SU-DHL-6 (cell line): ENCODE data around the gene EZH1.

Experiments
- H2AFZ ChIP-seq: fragments of 200-600 bp; sonication (generic); 2 replicates; pipeline ENCODE4 v1.6.1; 2014; ENCODE audit warnings: low read depth, mild to moderate bottlenecking, moderate library complexity, mixed read lengths, antibody characterized with exemption, low read length; ENCODE audit not compliant: severe bottlenecking
- H3F3A ChIP-seq: fragments of 200-600 bp; shearing (Covaris generic); 2 replicates; pipeline ENCODE4 v1.6.0; 2016; ENCODE audit warnings: antibody characterized with exemption, mild to moderate bottlenecking; ENCODE audit not compliant: insufficient read depth
- H3K27ac ChIP-seq: fragments of 200-600 bp; sonication (generic); 2 replicates; pipeline ENCODE4 v1.5.1; 2016; ENCODE audit warnings: low read depth, mild to moderate bottlenecking, low read length, moderate library complexity, mixed read lengths
- H3K27me3 ChIP-seq: fragments of 200-600 bp; sonication (generic), shearing (Covaris generic); 2 replicates; pipeline ENCODE4 v1.6.0; 2014; ENCODE audit warnings: mild to moderate bottlenecking, low read length
- H3K36me3 ChIP-seq: fragments of 200-600 bp; sonication (generic); 2 replicates; pipeline ENCODE4 v1.6.1; 2014; ENCODE audit warnings: mild to moderate bottlenecking, low read length, mixed read lengths
- H3K4me2 ChIP-seq: fragments of 300-600, 200-600 bp; shearing (Covaris generic), sonication (generic); 2 replicates; pipeline ENCODE4 v1.6.0; 2014; ENCODE audit warnings: low read length, low read depth, mild to moderate bottlenecking; ENCODE audit not compliant: poor library complexity, severe bottlenecking
- H3K4me3 ChIP-seq: fragments of 200-600 bp; sonication (generic); 2 replicates; pipeline ENCODE4 v1.5.1; 2014; ENCODE audit warnings: antibody characterized with exemption, low read length, mild to moderate bottlenecking, mixed read lengths; ENCODE audit not compliant: insufficient read depth, poor library complexity, severe bottlenecking
- H3K79me2 ChIP-seq: fragments of 200-600 bp; sonication (generic); 2 replicates; pipeline ENCODE4 v1.6.1; 2014; ENCODE audit warnings: mild to moderate bottlenecking, low read length, moderate library complexity; ENCODE audit not compliant: insufficient read depth
- H3K9ac ChIP-seq: fragments of 200-600 bp; sonication (generic); 2 replicates; pipeline ENCODE4 v1.7.0; 2014; ENCODE audit warnings: mild to moderate bottlenecking, low read length
- H3K9me2 ChIP-seq: fragments of 200-600 bp; sonication (generic); replicated peaks from 2 replicates; pipeline ENCODE4 v1.6.1; 2014; ENCODE audit warnings: low read length; ENCODE audit not compliant: insufficient read depth
- H3K9me3 ChIP-seq: fragments of 200-600 bp; sonication (generic); 2 replicates; pipeline ENCODE4 v1.6.1; 2014; ENCODE audit warnings: low read length, mixed read lengths; ENCODE audit not compliant: insufficient read depth
- H4K20me1 ChIP-seq: fragments of 200-600 bp; sonication (generic); 2 replicates; pipeline ENCODE4 v1.6.1; 2014; ENCODE audit warnings: low read depth, mild to moderate bottlenecking, antibody characterized with exemption, low read length, moderate library complexity, mixed read lengths
- EZH2phosphoT487 ChIP-seq: fragments of 200-600 bp; sonication (generic), shearing (Covaris generic); conservative IDR thresholded peaks from 2 replicates; pipeline ENCODE4 v1.6.1; 2018; ENCODE audit warnings: mild to moderate bottlenecking, antibody characterized with exemption, low read length, moderate library complexity, mixed read lengths
- TF ChIP-seq, protein P1 (sequence below): fragments of 200-600 bp; sonication (generic); IDR thresholded peaks from one replicate; pipeline ENCODE4 v1.5.1; 2017; ENCODE audit warnings: antibody characterized with exemption, mild to moderate bottlenecking, low read length, moderate library complexity; ENCODE audit not compliant: insufficient read depth, poor library complexity, severe bottlenecking

The EZH1 gene

DNA sequence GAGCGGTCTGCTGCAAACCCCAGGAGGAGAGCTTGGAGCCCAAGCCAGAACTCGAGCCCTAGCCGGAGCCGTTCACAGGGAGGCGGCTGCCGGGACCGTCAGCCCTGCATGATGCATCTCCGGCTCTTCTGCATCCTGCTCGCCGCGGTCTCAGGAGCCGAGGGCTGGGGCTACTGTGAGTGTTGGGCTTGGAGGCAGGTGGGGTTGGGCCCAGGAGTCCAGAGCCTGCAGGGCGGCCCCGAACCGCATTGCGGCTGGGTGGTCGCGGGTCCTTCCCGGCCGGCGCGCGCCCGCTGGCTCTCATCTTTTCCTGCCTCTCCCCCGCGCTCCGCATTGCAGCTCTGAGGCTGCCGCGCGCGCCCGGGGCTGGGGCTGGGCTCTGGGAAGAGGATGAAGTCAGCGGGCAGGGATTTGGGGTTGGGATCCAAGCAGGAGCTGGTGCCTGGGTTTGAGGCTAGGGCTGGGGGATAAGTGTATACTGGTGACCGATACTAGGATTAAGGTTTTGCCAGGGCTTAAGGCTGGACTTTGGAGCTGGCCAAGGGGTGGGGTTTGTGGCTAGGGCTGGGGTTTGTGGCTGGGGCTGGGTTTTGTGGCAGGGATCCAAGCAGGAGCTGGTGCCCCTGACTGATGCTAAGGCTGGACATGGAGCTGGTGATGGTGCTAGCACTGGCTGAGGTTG is 62.0 kb downstream of the EZH1 start:
- Histone ChIP-seq H2AFZ (no peak overlapping the region), H4K20me1 (no peaks in the 10 kb centered on the region), H3K9ac (no peak overlapping the region), H3K27ac (no peak overlapping the region), H3K27me3 (no peaks in the 10 kb centered on the region), H3K9me3 (no peaks in the 10 kb centered on the region), H3K36me3 (no peaks in the 10 kb centered on the region), H3F3A (peaks cover 11% of the 10 kb centered on the region; the same call in 1 of the 2 replicates), H3K4me3 (no peak overlapping the region), H3K4me2 (no peak overlapping the region), H3K9me2 (no peaks in the 10 kb centered on the region), H3K79me2 (no peaks in the 10 kb centered on the region)
- TF ChIP-seq, protein P1, sequence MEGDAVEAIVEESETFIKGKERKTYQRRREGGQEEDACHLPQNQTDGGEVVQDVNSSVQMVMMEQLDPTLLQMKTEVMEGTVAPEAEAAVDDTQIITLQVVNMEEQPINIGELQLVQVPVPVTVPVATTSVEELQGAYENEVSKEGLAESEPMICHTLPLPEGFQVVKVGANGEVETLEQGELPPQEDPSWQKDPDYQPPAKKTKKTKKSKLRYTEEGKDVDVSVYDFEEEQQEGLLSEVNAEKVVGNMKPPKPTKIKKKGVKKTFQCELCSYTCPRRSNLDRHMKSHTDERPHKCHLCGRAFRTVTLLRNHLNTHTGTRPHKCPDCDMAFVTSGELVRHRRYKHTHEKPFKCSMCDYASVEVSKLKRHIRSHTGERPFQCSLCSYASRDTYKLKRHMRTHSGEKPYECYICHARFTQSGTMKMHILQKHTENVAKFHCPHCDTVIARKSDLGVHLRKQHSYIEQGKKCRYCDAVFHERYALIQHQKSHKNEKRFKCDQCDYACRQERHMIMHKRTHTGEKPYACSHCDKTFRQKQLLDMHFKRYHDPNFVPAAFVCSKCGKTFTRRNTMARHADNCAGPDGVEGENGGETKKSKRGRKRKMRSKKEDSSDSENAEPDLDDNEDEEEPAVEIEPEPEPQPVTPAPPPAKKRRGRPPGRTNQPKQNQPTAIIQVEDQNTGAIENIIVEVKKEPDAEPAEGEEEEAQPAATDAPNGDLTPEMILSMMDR: no peak
- TF ChIP-seq EZH2phosphoT487: no peak

DNA sequence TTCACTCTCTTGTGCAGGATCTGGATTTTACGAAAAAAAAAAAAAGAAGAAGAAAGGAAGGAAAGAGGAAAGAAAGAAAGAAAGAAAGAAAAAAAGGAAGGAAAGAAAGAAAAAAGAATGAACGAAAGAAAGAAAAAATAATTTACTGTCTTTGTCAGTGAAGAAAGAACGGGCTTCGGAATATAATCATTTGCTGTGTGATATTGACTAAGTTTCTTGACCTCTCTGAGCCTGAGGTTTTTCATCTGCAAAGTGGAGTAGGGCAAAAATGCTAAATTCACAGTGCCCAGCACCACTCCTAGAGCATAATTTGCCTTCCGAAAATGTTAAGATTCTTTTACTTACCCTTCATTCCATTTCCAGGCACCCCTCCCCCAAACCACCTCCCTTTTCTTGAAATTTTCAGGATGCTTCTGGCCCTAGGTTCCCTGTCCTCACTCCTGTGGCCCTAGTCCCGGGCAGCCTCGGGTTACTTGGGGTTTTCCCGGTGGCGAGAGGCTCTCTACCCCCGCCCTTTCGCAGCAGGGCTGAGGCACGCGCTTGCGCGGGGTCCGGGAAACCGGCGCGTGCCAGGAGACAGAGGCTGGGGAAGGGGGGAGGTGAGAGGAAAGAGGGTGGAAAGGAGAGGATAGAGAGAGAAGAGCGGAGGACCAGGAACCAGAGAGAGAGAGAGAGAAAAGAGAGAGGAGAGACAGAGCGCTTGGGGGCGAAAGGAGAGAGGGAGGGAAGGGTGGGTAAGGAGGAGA is 62.7 kb downstream of the EZH1 start, which contains the start of gene CNTNAP1:
Gene CNTNAP1, plus strand, starts transcription at position 556 of the 746 bp plus-strand sequence. CDS start 299 bp downstream, outside the sequence.
- Histone ChIP-seq H2AFZ (no peak within 1 kb of the TSS), H3F3A (peaks cover 11% of the 10 kb centered on the region; the same call in 1 of the 2 replicates), H3K79me2 (no peaks in the 10 kb centered on the region), H3K27ac (no peak within 1 kb of the TSS), H3K9me3 (no peaks in the 10 kb centered on the region), H3K9me2 (no peaks in the 10 kb centered on the region), H4K20me1 (no peaks in the 10 kb centered on the region), H3K27me3 (no peaks in the 10 kb centered on the region), H3K4me2 (peak within 1 kb of the TSS; percentile 3), H3K9ac (no peak within 1 kb of the TSS), H3K36me3 (no peaks in the 10 kb centered on the region), H3K4me3 (no peak within 1 kb of the TSS)
- TF ChIP-seq, protein P1: no peak
- TF ChIP-seq EZH2phosphoT487: no peak

DNA sequence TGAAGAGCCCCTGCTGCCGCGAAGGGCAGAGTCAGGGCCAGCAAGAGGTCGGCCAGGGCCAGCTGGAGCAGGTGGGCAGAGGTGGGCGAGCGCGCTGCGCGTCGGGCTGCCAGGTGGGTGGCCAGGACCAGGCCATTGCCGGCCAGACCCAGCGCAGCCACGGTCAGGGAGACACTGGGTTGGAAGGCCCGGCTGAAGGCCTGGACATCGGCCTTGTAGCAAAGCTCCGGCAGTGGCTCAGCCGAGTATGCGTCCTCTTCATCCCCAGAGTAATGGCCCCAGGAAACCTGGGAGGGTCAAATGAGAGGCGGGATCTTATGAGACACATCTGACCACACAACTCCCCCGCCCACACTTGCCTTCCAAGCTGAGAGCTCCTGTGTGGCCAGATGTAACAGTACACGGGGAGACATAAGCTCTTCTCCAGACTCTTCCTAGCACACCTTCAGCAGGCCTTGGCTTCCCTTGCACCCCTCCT is 64.5 kb downstream of the EZH1 start:
- no peak overlapping the region for H3K4me3 ChIP-seq

More for the DNA sequence above, 64.5 kb downstream of the EZH1 start:
- TF ChIP-seq, protein P1: no peak
- TF ChIP-seq EZH2phosphoT487: no peak
- H3K4me2 ChIP-seq: no peak overlapping the region
- H3K36me3 ChIP-seq: no peaks in the 10 kb centered on the region
- no peak overlapping the region for H2AFZ ChIP-seq
- H4K20me1 ChIP-seq: no peaks in the 10 kb centered on the region
- no peaks in the 10 kb centered on the region for H3K27me3 ChIP-seq
- no peak overlapping the region for H3K9ac ChIP-seq
- H3K9me2 ChIP-seq: no peaks in the 10 kb centered on the region
- peaks cover 11% of the 10 kb centered on the region; the same call in 1 of the 2 replicates for H3F3A ChIP-seq
- H3K9me3 ChIP-seq: no peaks in the 10 kb centered on the region
- no peaks in the 10 kb centered on the region for H3K79me2 ChIP-seq
- H3K27ac ChIP-seq: no peak overlapping the region
